Adipose tissue (tissue), 3 donors: ENCODE results near the gene SELENOI. TPM values are rescaled to one million over a fixed set of nuclear protein-coding genes. Genes with fewer than 3 reads are reported as not detected.

Experiments used
- H3K27ac ChIP-seq: one replicate; pipeline ENCODE4 v1.5.1; 2013; ENCODE audit warnings: low read depth, low read length
- WGBS, 3 donors: extraction: QIAGEN DNeasy Blood & Tissue Kit; methylation state at CpG; one replicate each; pipeline ENCODE4 v1.1.7; 2013; 5-methylcytosine and 5-hydroxymethylcytosine counted together
- polyA plus RNA-seq, 3 donors: library from polyadenylated mRNA; stranded (reverse); fragments of 200-250 nt; gene quantifications; one replicate each; pipeline ENCODE4 v1.2.3, GENCODE V29; 2013
- donor health status: healthy with polysubstance abuse.
- donor health status: Bipolar disorder and iron deficiency.
- donor health status: healthy.

SELENOI gene
- polyA plus RNA-seq, 3 donors, result 1.3 to 3.4 (median 2.7) TPM

DNA sequence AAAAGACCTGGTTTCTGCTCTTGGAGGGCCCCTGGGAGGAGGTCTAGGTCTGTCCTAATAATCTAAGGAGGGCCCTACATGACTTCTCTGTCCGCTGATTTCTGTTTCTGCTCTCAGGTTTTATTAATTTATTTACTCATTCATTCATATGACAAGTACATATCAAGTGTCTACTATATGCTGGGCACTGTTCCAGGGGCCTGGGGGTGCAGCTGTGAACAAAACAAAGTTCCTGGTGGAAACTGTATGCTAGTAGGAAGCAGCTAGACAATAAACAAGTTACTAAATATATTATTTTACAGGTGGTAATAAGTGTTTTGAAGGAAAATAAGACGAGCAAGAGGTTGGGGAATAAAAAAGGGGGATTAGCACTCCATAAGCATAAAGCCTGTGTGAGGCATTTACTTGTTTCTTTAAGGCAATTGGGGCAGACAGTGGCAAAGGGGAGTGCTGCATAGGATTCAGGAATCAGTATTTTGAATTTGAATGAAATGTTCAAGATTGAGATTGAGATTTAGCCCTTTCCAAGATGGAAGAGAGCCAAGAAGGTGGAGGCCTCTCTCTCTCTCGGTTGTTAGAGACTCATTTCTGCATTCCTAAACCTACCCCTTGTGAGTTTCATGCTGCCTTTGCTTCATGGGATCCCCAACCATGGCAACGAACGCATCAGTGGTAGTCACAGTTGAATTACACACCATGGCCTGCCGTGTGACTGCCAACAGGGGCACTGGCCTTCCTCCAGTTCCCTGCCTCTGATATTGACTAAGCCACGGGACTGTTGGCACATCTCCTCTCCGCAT lies 84.0 kb downstream of the SELENOI start:
- no peak overlapping the region for H3K27ac ChIP-seq
- WGBS, 3 donors, result 66 to 70% (median 68%) methylated on average over 8 of the region's 8 CpGs

DNA sequence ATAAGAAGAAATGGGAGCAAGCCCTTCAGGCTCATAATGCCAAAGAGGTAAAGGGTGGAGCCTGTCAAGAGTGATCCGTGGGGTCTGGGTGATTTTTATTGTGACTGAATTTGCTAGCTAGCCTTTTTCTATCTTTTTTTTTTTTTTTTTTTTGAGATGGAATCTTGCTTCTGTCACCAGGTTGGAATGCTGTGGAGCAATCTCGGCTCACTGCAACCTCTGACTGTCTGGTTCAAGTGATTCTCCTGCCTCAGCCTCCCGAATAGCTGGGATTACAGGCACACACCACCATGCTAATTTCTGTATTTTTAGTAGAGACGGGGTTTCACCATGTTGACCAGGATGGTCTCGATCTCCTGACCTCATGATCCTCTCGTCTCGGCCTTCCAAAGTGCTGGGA lies 84.9 kb downstream of the SELENOI start:
- WGBS, 3 donors, result 90 to 96% (median 91%) methylated on average over 7 of the region's 7 CpGs
- H3K27ac ChIP-seq, result no peak overlapping the region

DNA sequence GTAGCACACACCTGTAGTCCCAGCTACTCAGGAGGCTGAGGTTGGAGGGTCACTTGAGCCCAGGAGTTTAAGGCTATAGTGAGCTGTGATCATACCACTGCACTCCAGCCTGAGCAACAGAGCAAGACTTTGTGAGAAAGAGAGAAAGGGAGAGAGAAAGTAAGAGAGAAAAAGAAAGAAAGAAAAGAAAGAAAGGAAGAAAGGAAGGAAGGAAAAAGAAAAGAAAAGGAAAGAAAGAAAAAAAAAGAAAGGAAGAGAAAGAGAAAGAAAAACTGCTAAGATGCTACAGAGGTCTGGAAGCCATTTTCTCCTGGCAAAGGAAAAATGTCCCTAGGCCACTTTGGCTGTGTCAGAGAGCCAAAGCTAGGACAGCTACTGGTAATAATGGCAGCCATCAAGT lies 86.4 kb downstream of the SELENOI start:
- no peak overlapping the region for H3K27ac ChIP-seq

DNA sequence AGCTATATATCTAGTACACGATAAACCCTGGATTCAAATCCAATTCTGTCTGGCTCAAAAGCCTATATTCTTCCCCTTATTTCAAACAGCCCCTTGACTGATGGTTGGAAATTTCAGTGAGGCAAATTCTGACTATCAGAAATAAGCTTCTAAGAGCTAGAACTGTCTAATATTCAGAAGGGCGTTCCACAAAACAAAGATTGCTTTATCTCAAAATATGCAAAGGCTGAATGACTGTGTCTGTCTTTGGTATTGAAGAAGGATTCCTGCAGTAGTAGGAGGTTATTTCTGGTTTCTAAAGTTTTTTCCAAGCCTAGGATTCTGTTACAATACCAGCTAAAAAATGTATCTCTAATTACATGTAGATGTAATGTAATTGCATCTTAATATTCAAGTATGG lies 86.9 kb downstream of the SELENOI start:
- 25 to 43% (median 38%) methylated on average over 2 of the region's 2 CpGs for WGBS, 3 donors
- H3K27ac ChIP-seq, result no peak overlapping the region

DNA sequence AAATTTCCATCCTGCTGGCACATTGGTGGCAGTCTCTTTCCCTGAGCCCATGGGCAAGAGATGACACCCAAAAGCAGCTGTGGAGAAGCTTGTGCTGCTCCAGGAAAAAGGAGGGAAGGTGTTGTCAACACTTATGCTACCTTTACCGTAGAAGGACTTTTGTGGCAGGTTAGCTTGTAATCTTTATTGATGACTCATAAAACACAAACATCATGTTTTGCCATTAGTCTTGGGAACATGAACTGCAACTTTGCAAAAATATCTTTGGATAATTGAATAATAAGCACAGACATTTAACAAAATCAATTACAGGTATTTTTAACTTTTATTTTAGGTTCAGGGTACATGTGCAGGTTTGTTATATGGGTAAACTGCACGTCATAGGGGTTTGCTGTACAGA lies 89.2 kb downstream of the SELENOI start:
- WGBS, 3 donors, result 75 to 95% (median 88%) methylated on average over 2 of the region's 2 CpGs
- H3K27ac ChIP-seq, result no peak overlapping the region

DNA sequence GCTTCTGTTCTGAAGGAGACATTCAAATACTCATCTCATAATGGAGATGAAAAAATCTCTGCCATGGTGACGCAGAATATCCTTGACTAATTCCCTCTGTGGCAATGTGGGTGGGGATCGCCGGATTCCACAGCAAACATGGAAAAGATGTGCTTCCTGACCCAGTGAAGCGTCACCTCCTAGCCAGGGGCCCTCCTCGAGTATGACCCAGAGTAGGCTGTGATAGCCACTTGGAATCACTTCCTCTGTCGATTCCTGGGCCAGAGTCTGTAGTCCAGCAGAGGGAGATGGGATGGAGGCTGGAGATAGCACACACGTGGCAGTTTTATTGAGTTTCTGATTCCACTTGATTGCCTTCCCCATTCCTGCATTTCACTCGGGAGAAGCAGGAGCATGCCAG lies 92.6 kb downstream of the SELENOI start:
- 45 to 61% (median 53%) methylated on average over 8 of the region's 8 CpGs for WGBS, 3 donors
- no peak overlapping the region for H3K27ac ChIP-seq

DNA sequence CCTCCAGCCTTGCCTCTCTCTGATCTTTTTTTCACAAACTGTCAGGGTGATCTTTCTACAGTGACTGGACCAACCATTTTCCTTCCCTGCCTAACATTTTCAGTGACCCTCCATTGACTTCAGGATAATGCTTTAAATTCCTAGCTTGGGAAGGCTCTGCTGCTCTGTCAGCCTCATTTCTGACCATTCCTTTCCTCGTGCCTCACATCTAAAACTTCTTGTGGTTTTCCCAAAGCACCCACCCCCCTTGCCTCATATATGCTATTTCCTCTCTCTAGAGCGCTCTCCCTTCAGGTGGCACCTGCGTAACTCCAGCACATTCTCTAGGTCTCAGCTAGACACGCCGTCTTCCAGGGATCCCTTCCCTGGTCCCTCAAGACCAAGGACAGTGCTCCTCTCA lies 93.0 kb downstream of the SELENOI start:
- no peak overlapping the region for H3K27ac ChIP-seq
- 42 to 71% (median 70%) methylated on average over 5 of the region's 5 CpGs for WGBS, 3 donors

DNA sequence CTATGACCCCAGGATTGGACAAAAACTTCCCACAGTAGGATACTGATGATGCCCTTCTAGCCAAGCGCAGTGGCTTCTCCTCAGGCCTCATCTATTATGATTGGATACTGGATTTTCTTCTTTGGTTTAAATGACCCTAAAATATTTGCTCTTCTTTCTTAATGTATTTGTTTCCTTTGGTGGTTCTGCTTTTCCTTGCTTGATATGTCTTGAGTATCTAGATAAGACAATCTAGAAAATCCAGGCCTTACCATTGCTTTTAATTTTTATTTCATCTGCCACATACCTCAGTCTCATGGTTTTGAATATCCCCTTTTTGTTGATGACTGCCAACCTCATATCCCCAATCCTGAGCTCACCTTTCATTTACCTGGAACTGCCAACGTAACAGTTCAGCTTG lies 96.4 kb downstream of the SELENOI start:
- no peak overlapping the region for H3K27ac ChIP-seq
- WGBS, 3 donors, result 96 to 98% (median 97%) methylated on average over 2 of the region's 2 CpGs

DNA sequence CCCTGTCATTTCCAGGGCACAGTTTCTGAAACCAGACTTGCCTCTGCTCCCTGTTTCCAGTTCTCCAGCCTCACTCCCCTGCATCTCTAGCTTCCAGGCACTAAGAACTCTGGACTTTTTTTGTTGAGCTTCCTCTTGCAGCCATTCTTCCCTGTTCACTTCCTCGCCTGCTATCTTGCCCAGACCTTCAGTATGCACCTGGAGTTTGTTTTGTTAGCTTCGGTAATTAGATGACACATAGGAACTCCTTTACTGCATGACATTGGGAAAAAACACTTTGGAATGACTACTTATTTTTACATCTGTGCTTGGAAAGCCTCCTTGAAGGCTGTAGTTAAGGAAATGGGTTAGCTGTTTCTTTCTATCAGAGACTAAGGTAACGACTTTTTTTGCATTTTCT lies 96.8 kb downstream of the SELENOI start:
- whole genome bisulfite sequencing, 3 donors, result 62 to 74% (median 64%) methylated on average over 3 of the region's 3 CpGs
- H3K27ac ChIP-seq, result no peak overlapping the region

DNA sequence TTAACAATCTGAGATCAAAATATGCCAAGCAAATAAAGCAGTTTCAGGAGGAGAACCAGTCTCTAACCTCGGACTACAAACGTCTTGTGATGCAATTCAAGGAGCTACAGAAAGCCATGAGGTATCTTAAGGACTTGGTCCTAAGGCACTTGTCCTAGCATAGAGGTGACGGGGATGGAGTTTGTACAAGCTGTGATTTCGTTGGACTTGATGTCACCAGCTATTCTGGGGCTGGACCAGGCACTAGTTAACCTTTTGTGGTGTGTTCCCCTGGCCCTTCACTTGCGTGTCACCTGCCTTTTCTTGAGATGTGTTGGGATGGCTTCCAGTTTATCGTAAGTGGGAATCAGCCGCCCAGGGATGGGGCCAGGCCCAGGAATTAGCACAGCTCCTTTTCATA lies 98.3 kb downstream of the SELENOI start:
- no peak overlapping the region for H3K27ac ChIP-seq
- 83 to 85% (median 84%) methylated on average over 7 of the region's 7 CpGs for WGBS, 3 donors

Other genes with a start within 250 kb of the SELENOI start
- gene GAREM2, start 173.1 kb upstream of the SELENOI start, polyA plus RNA-seq, result 1 to 10 TPM; 1.7 to 3.0 (median 2.2) TPM
- gene HADHA, start 101.5 kb upstream of the SELENOI start, polyA plus RNA-seq, result 100 to 1,000 TPM in 1 of 3 donors, 10 to 100 TPM in 2; 67.9 to 176 (median 94.9) TPM
- 100 to 1,000 TPM in 1 of 3 donors, 10 to 100 TPM in 2; 60.7 to 177 (median 90.5) TPM for gene HADHB, start 101.2 kb upstream of the SELENOI start, polyA plus RNA-seq
- gene ADGRF3, start 646 bp downstream of the SELENOI start, polyA plus RNA-seq, result under 1 TPM in 2 of 3 donors, not detected in 1; 0.10 to 0.22 TPM
- under 1 TPM in 1 of 3 donors, not detected in 2; 0.10 TPM for gene DRC1, start 55.8 kb downstream of the SELENOI start, polyA plus RNA-seq
- gene OTOF, start 132.0 kb downstream of the SELENOI start, polyA plus RNA-seq, result under 1 TPM; 0.05 to 0.56 (median 0.19) TPM